Endothelial cell of umbilical vein (primary cell): ENCODE results near the gene RNGTT. TPM values are rescaled to one million over a fixed set of nuclear protein-coding genes. Genes with fewer than 3 reads are reported as not detected.

Experiments
- BruUV-seq: library from RNA; stranded (reverse); fragments of 400-500 nt; replicated peaks from 2 replicates; lab custom pipeline; 2021; lab: Mats Ljungman, UMichigan
- CTCF ChIA-PET: fragments of 300-600, 350-600 bp; sonication (Branson Sonifier 250); formaldehyde crosslinking; loops from one replicate; lab custom pipeline; 2021; ENCODE audit warnings: antibody characterized with exemption, inconsistent platforms; lab: Charles Lee
- POLR2A ChIA-PET: fragments of 300-600, 350-600 bp; sonication (Branson Sonifier 250); formaldehyde crosslinking; loops from one replicate; lab custom pipeline; 2021; ENCODE audit warnings: antibody characterized with exemption, inconsistent platforms; lab: Charles Lee
- DNase-seq: peaks from one replicate; pipeline ENCODE4 v3.0.0-alpha.2; 2011; ENCODE audit warnings: low read depth, low spot score
- FAIRE-seq: peaks from 2 replicates; lab custom pipeline; 2011; peaks lifted over from hg19 to GRCh38; lab: Jason Lieb, UNC
- H2AFZ ChIP-seq: 2 replicates; pipeline ENCODE4 v1.6.0; 2012; ENCODE audit warnings: low read depth, low read length, control low read depth, inconsistent platforms
- H3K27ac ChIP-seq: 2 replicates; pipeline ENCODE4 v1.5.1; 2011; ENCODE audit warnings: low read depth, mild to moderate bottlenecking, control low read depth, low read length, moderate library complexity; ENCODE audit not compliant: insufficient read depth
- H3K27me3 ChIP-seq, 2 experiments: 2 replicates each; pipeline versions ENCODE4 v1.6.0 to v1.6.1; 2011; ENCODE audit warnings: low read length in 2 of 2, mixed read lengths in 1 of 2; ENCODE audit not compliant: control insufficient read depth in 2 of 2, insufficient read depth in 2 of 2
- H3K36me3 ChIP-seq, 2 experiments: 2 replicates in 1 of 2; 3 replicates in 1 of 2; pipeline ENCODE4 v1.5.1; 2011; ENCODE audit warnings: low read length in 2 of 2, mild to moderate bottlenecking in 1 of 2, moderate library complexity in 1 of 2; ENCODE audit not compliant: control insufficient read depth in 2 of 2, insufficient read depth in 2 of 2; ENCODE audit errors: extremely low read depth in 1 of 2
- H3K4me1 ChIP-seq: 3 replicates; pipeline ENCODE4 v1.5.1; 2011; ENCODE audit warnings: mild to moderate bottlenecking, low read length; ENCODE audit not compliant: control insufficient read depth, insufficient read depth; ENCODE audit errors: extremely low read depth
- H3K4me2 ChIP-seq: 2 replicates; pipeline ENCODE4 v1.6.1; 2011; ENCODE audit warnings: low read length, control low read depth, mixed read lengths; ENCODE audit not compliant: insufficient read depth
- H3K4me3 ChIP-seq, 3 experiments: fragments of 200-600 bp in 1 of 3; sonication (generic), shearing (Covaris generic) in 1 of 3; replicated peaks in 1 of 3; 2 replicates each; pipeline ENCODE4 v1.5.1; 2011 to 2016; ENCODE audit warnings: control low read depth in 3 of 3, low read length in 3 of 3, mild to moderate bottlenecking in 2 of 3, inconsistent platforms in 1 of 3, low read depth in 1 of 3, moderate library complexity in 1 of 3; ENCODE audit not compliant: insufficient read depth in 1 of 3
- H3K79me2 ChIP-seq: 2 replicates; pipeline ENCODE4 v1.6.0; 2012; ENCODE audit warnings: low read length, inconsistent platforms; ENCODE audit not compliant: control insufficient read depth, insufficient read depth
- H3K9ac ChIP-seq: replicated peaks from 2 replicates; pipeline ENCODE3; 2011; ENCODE audit warnings: low read length, control low read depth; ENCODE audit not compliant: insufficient read depth; ENCODE audit errors: extremely low read depth
- H3K9me1 ChIP-seq: replicated peaks from 3 replicates; pipeline ENCODE4 v1.6.0; 2011; ENCODE audit warnings: mild to moderate bottlenecking, low read length; ENCODE audit not compliant: control insufficient read depth, insufficient read depth; ENCODE audit errors: extremely low read depth
- H3K9me3 ChIP-seq: replicated peaks from 2 replicates; pipeline ENCODE4 v1.5.1; 2012; ENCODE audit warnings: low read length, inconsistent platforms; ENCODE audit not compliant: control insufficient read depth, insufficient read depth
- H4K20me1 ChIP-seq: replicated peaks from 2 replicates; pipeline ENCODE3; 2011; ENCODE audit warnings: mild to moderate bottlenecking, low read length; ENCODE audit not compliant: control insufficient read depth, insufficient read depth; ENCODE audit errors: extremely low read depth
- EZH2 ChIP-seq: IDR thresholded peaks from 2 replicates; pipeline ENCODE4 v1.6.1; 2012; ENCODE audit warnings: borderline replicate concordance, low read depth, mild to moderate bottlenecking, moderate library complexity, low read length, inconsistent platforms; ENCODE audit not compliant: severe bottlenecking
- FOS ChIP-seq: IDR thresholded peaks from 2 replicates; pipeline ENCODE4 v1.6.1; 2011; ENCODE audit warnings: mild to moderate bottlenecking, low read length, moderate library complexity, borderline replicate concordance; ENCODE audit not compliant: insufficient read depth
- GATA2 ChIP-seq: IDR thresholded peaks from 2 replicates; pipeline ENCODE4 v1.7.0; 2011; ENCODE audit warnings: low read depth, mild to moderate bottlenecking, moderate library complexity, mixed read lengths, low read length; ENCODE audit not compliant: insufficient read length, insufficient read depth
- JUN ChIP-seq: IDR thresholded peaks from 2 replicates; pipeline ENCODE4 v1.6.1; 2011; ENCODE audit warnings: borderline replicate concordance, low read depth; ENCODE audit not compliant: insufficient read length, insufficient read depth
- MAX ChIP-seq: IDR thresholded peaks from 2 replicates; pipeline ENCODE4 v1.6.1; 2011; ENCODE audit not compliant: insufficient read depth, insufficient read length
- MYC ChIP-seq: IDR thresholded peaks from one replicate; pipeline ENCODE4 v1.6.1; 2011; ENCODE audit warnings: mild to moderate bottlenecking, low read depth, low read length
- POLR2A ChIP-seq: IDR thresholded peaks from 2 replicates; pipeline ENCODE4 v1.6.1; 2012; ENCODE audit warnings: low read depth, mild to moderate bottlenecking, control low read depth, low read length
- POLR2AphosphoS5 ChIP-seq: IDR thresholded peaks from 2 replicates; pipeline ENCODE4 v1.6.1; 2012; ENCODE audit warnings: low read depth, mild to moderate bottlenecking, control low read depth, low read length, moderate library complexity; ENCODE audit not compliant: insufficient read depth
- dilution Hi-C: fragments of 300-500 bp; cut with MboI; formaldehyde crosslinking; loops from one replicate; pipeline ENCODE4 v1.15.0; 2019; ENCODE audit warnings: low sequenced_read_pairs; ENCODE audit not compliant: extremely low pct_ligation_motif_present
- intact Hi-C: fragments of 100-400 bp; cut with micrococcal nuclease; formaldehyde crosslinking; loops from one replicate; pipeline ENCODE4 v1.10.0; 2022
- polyA plus RNA-seq, 4 experiments: library from polyadenylated mRNA; depleted of rRNA in 3 of 4; stranded (reverse) in 3 of 4; unstranded in 1 of 4; fragments of >200 nt; gene quantifications; 2 replicates each; pipeline versions ENCODE4 v1.2.1 to v1.2.3, GENCODE V29; 2011 to 2012; ENCODE audit warnings: missing spikeins in 1 of 4
- total RNA-seq: library from RNA; stranded (reverse); gene quantifications from 2 replicates; pipeline ENCODE4 v1.2.3, GENCODE V29; 2021
- TF ChIP-seq, protein P1 (sequence below), 2 donors: IDR thresholded peaks; 1 replicate in 1 of 2; 2 replicates in 1 of 2; pipeline ENCODE4 v1.5.1; 2011; ENCODE audit warnings: low read length in 2 of 2, mild to moderate bottlenecking in 2 of 2, moderate library complexity in 2 of 2, control low read depth in 1 of 2, inconsistent platforms in 1 of 2, low read depth in 1 of 2; ENCODE audit not compliant: insufficient read depth in 1 of 2; ENCODE audit errors: extremely low read depth in 1 of 2

The RNGTT gene
- total and polyA plus RNA-seq, 2 donors (not counting 3 experiments of a cell fraction or from before 2014, with no cell fraction given) = 2.1 to 13.1 TPM

GRCh38 chr6:88865275-88865674 lies 98.1 kb downstream of the RNGTT start:
- peaks cover 23% of the 10 kb centered on the region for H3K4me1 ChIP-seq
- no peak overlapping the region for H3K4me2 ChIP-seq
- ChIA-PET CTCF (interaction anchor here (0.6 to 1.3 kb wide), 2 partner anchors 54 to 1472 kb away, joined by 3 read pairs; no protein-coding TSS in a partner anchor), POLR2A (no interaction called here)
- TF ChIP-seq GATA2 (no peak), MYC (no peak), EZH2 (no peak), FOS (no peak), POLR2AphosphoS5 (no peak), MAX (no peak), POLR2A (no peak), JUN (no peak)
- TF ChIP-seq, protein P1, sequence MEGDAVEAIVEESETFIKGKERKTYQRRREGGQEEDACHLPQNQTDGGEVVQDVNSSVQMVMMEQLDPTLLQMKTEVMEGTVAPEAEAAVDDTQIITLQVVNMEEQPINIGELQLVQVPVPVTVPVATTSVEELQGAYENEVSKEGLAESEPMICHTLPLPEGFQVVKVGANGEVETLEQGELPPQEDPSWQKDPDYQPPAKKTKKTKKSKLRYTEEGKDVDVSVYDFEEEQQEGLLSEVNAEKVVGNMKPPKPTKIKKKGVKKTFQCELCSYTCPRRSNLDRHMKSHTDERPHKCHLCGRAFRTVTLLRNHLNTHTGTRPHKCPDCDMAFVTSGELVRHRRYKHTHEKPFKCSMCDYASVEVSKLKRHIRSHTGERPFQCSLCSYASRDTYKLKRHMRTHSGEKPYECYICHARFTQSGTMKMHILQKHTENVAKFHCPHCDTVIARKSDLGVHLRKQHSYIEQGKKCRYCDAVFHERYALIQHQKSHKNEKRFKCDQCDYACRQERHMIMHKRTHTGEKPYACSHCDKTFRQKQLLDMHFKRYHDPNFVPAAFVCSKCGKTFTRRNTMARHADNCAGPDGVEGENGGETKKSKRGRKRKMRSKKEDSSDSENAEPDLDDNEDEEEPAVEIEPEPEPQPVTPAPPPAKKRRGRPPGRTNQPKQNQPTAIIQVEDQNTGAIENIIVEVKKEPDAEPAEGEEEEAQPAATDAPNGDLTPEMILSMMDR (IDR thresholded peaks at IDR 0.05; ENCODE audit: extremely low read depth in 1 of 2, insufficient read depth in 1 of 2, low read depth in 1 of 2, low read length in 2 of 2) = no peak
- H3K9me3 ChIP-seq = no peaks in the 10 kb centered on the region
- H3K4me3 ChIP-seq = no peak overlapping the region
- no peaks in the 10 kb centered on the region for H4K20me1 ChIP-seq
- no peaks in the 10 kb centered on the region for H3K79me2 ChIP-seq
- H2AFZ ChIP-seq = no peak overlapping the region
- no TSS peak for BruUV-seq
- DNase-seq (no peak), FAIRE-seq (no peak)
- no peaks in the 10 kb centered on the region for H3K9me1 ChIP-seq
- H3K27ac ChIP-seq = no peak overlapping the region
- H3K9ac ChIP-seq = no peak overlapping the region
- no peaks in the 10 kb centered on the region for H3K27me3 ChIP-seq
- intact Hi-C loops = no loop called here
- dilution Hi-C loops = no loop called here
- H3K36me3 ChIP-seq = no peaks in the 10 kb centered on the region
